Measurements from ENCODE around the gene PRPF6. TPM values are rescaled to one million over a fixed set of nuclear protein-coding genes. Genes with fewer than 3 reads are reported as not detected.

PRPF6 gene
- total RNA-seq, 1 donor from 2014 or later: 46.8 TPM

- TF ChIP-seq, protein P1, sequence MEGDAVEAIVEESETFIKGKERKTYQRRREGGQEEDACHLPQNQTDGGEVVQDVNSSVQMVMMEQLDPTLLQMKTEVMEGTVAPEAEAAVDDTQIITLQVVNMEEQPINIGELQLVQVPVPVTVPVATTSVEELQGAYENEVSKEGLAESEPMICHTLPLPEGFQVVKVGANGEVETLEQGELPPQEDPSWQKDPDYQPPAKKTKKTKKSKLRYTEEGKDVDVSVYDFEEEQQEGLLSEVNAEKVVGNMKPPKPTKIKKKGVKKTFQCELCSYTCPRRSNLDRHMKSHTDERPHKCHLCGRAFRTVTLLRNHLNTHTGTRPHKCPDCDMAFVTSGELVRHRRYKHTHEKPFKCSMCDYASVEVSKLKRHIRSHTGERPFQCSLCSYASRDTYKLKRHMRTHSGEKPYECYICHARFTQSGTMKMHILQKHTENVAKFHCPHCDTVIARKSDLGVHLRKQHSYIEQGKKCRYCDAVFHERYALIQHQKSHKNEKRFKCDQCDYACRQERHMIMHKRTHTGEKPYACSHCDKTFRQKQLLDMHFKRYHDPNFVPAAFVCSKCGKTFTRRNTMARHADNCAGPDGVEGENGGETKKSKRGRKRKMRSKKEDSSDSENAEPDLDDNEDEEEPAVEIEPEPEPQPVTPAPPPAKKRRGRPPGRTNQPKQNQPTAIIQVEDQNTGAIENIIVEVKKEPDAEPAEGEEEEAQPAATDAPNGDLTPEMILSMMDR (IDR thresholded peaks at IDR 0.05; ENCODE audit: borderline replicate concordance): no peak
- peaks cover 61% of the 10 kb centered on the region for H3K36me3 ChIP-seq
- H3K9me3 ChIP-seq (replicated peaks): no peaks in the 10 kb centered on the region
- peak overlapping the region; percentile 98 for H3K27ac ChIP-seq (replicated peaks)
- no peak overlapping the region for H3K4me3 ChIP-seq
- DNase-seq: no peak
- intact Hi-C loops (cut with micrococcal nuclease): no loop called here
- H3K27me3 ChIP-seq (ENCODE audit: low read depth): no peaks in the 10 kb centered on the region
- peaks cover 72% of the 10 kb centered on the region for H3K4me1 ChIP-seq
Measured at GRCh38 chr20:63944078-63944941, 36.6 kb upstream of the PRPF6 start.

DNA sequence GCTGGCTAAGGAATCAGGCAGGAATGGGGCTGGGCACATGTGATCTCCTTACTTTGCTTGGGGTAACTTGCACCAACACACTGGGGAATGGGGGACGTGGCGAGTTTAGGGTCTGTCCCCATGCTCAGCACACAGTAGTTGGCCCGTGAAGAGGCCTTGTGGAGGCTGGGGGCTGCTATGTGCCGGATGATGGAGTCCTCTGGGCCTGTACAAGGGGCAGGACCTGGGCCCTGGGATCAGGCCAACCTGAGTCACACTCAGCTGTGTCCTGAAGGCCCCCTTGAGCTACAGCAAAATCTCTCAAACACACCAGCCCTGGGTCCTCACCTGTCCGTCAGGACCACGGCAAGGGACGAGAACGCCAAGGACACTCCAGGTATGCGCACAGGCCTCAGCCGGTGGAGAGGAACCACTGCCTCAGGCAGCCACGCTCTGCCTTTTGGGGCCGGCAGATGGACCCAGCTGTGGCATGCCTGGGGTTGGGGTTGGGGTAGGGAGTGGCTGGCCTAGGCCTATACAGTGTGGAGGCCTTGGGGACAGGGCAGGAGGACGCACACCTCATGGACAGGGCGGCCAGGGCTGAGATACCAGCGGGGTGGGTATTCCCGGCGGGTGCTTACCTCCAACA, 35.8 kb upstream of the PRPF6 start:
- peaks cover 80% of the 10 kb centered on the region for H3K4me1 ChIP-seq
- no peak for DNase-seq
- TF ChIP-seq, protein P1 (IDR thresholded peaks at IDR 0.05; ENCODE audit: borderline replicate concordance): no peak
- intact Hi-C loops (cut with micrococcal nuclease): no loop called here
- H3K4me3 ChIP-seq: no peak overlapping the region
- H3K36me3 ChIP-seq: peaks cover 53% of the 10 kb centered on the region
- no peaks in the 10 kb centered on the region for H3K9me3 ChIP-seq (replicated peaks)
- H3K27ac ChIP-seq (replicated peaks): peak overlapping the region; percentile 98
- no peaks in the 10 kb centered on the region for H3K27me3 ChIP-seq (ENCODE audit: low read depth)

- peaks cover 91% of the 10 kb centered on the region for H3K4me1 ChIP-seq
- no peak overlapping the region for H3K4me3 ChIP-seq
- no peaks in the 10 kb centered on the region for H3K27me3 ChIP-seq (ENCODE audit: low read depth)
- H3K27ac ChIP-seq (replicated peaks): peak overlapping the region; percentile 98
- no peaks in the 10 kb centered on the region for H3K9me3 ChIP-seq (replicated peaks)
- DNase-seq: no peak
- intact Hi-C loops (cut with micrococcal nuclease): no loop called here
- peaks cover 43% of the 10 kb centered on the region for H3K36me3 ChIP-seq
- TF ChIP-seq, protein P1 (IDR thresholded peaks at IDR 0.05; ENCODE audit: borderline replicate concordance): no peak
Measured at GRCh38 chr20:63945921-63946920, 34.7 kb upstream of the PRPF6 start.

DNA sequence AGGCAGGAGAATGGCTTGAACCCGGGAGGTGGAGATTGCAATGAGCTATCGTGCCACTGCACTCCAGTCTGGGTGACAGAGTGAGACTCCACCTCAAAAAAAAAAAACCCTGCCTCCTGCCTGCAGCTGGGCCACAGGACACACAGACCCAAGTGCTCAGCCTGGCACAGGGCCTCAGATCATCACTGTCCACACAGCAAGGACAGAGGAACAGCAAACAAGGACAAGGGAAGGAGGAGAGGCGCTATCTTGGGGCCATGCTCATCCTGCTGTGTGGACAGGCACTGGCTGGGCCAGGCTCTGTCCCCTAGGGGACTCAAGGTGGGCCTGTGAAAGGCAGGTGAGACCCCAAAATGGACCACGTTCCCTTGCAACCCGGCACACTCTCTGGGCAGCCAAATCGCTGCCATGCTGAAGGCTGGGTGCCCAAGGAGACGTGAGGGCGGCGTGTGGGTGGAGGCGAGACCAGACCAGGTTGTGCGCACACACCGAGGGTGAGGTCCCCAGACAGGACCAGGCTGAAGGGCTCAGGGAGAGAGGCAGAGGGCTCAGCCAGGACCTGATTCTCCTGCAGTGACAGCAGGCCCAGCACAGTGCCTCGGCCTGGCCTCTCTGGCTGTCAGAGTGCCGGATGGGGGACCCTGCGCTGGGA, 33.8 kb upstream of the PRPF6 start:
- Histone ChIP-seq H3K4me3 (peak overlapping the region; percentile 71), H3K27ac (replicated peaks) (peak overlapping the region; percentile 98)

More for the DNA sequence above, 33.8 kb upstream of the PRPF6 start:
- DNase-seq: peak; percentile 62
- Histone ChIP-seq H3K36me3 (peaks cover 39% of the 10 kb centered on the region), H3K27me3 (ENCODE audit: low read depth) (no peaks in the 10 kb centered on the region), H3K9me3 (replicated peaks) (no peaks in the 10 kb centered on the region), H3K4me1 (peaks cover 100% of the 10 kb centered on the region)
- intact Hi-C loops (cut with micrococcal nuclease): no loop called here
- TF ChIP-seq, protein P1 (IDR thresholded peaks at IDR 0.05; ENCODE audit: borderline replicate concordance): peak; percentile 43

All from left ventricle myocardium inferior (tissue), 1 donor.